Activated CD4-positive, alpha-beta memory T cell treated with anti-CD3 and anti-CD28 coated beads, Interleukin-2, amount 10 ng/mL, durations not matched to agents 7 days and 5 days (primary cell): Measurements from ENCODE around the gene ZNF99. TPM values are rescaled to one million over a fixed set of nuclear protein-coding genes. Genes with fewer than 3 reads are reported as not detected.
"Not testable (repeated sequence)": the region's sequence is repeated elsewhere in the genome, so short reads cannot be mapped to it uniquely, and the experiment has no call there.

ENCODE experiments used
- CTCF ChIA-PET: fragments of 350-600 bp; sonication (Branson Sonifier 250); formaldehyde crosslinking; loops from one replicate; lab custom pipeline; 2021; ENCODE audit warnings: antibody characterized with exemption, inconsistent platforms; lab: Charles Lee
- POLR2A ChIA-PET: fragments of 350-600 bp; sonication (Branson Sonifier 250); formaldehyde crosslinking; loops from one replicate; lab custom pipeline; 2021; ENCODE audit warnings: antibody characterized with exemption; lab: Charles Lee
- DNase-seq: peaks from one replicate; pipeline ENCODE4 v3.0.0-alpha.2; 2020
- H3K27ac Mint-ChIP-seq: one replicate; pipeline ENCODE4 v1.8.0; 2021; ENCODE audit warnings: mild to moderate bottlenecking, mixed read lengths
- H3K27me3 Mint-ChIP-seq: one replicate; pipeline ENCODE4 v1.8.0; 2021; ENCODE audit warnings: mixed read lengths
- H3K36me3 Mint-ChIP-seq: one replicate; pipeline ENCODE4 v1.8.0; 2021; ENCODE audit warnings: low read depth, mixed read lengths
- H3K4me1 Mint-ChIP-seq: one replicate; pipeline ENCODE4 v1.8.0; 2021; ENCODE audit warnings: mixed read lengths
- H3K4me3 Mint-ChIP-seq: one replicate; pipeline ENCODE4 v1.8.0; 2021; ENCODE audit warnings: mild to moderate bottlenecking, mixed read lengths
- H3K9me3 Mint-ChIP-seq: one replicate; pipeline ENCODE4 v1.8.0; 2021; ENCODE audit warnings: mixed read lengths
- total RNA-seq, 2 experiments: library from RNA; stranded (reverse); gene quantifications; one replicate each; pipeline ENCODE4 v1.2.3, GENCODE V29; 2021

Gene ZNF99
- total RNA-seq: not detected

GRCh38 chr19:22783651-22784410, at the start of gene ZNF99:
TSS of gene ZNF99 (minus strand) at chr19:22784151. CDS start at chr19:22784016, 135 bp downstream.
- H3K9me3 Mint-ChIP-seq: peaks cover 26% of the 10 kb centered on the region
- no peak for DNase-seq
- ChIA-PET POLR2A (no interaction called here), CTCF (no interaction called here)
- no peaks in the 10 kb centered on the region for H3K4me1 Mint-ChIP-seq
- H3K4me3 Mint-ChIP-seq: no peak within 1 kb of the TSS
- H3K27me3 Mint-ChIP-seq: no peaks in the 10 kb centered on the region
- no peaks in the 10 kb centered on the region for H3K36me3 Mint-ChIP-seq
- H3K27ac Mint-ChIP-seq: no peak within 1 kb of the TSS

GRCh38 chr19:22832031-22832762, 48.2 kb upstream of the ZNF99 start, which contains the start of gene ZNF723:
TSS of gene ZNF723 (plus strand) at chr19:22832291. CDS start at chr19:22832380, 89 bp downstream.
- H3K27ac Mint-ChIP-seq: no peak within 1 kb of the TSS
- DNase-seq: no peak
- ChIA-PET CTCF (no interaction called here), POLR2A (no interaction called here)
- no peaks in the 10 kb centered on the region for H3K36me3 Mint-ChIP-seq
- H3K9me3 Mint-ChIP-seq: peaks cover 26% of the 10 kb centered on the region
- no peaks in the 10 kb centered on the region for H3K27me3 Mint-ChIP-seq
- H3K4me1 Mint-ChIP-seq: no peaks in the 10 kb centered on the region
- no peak within 1 kb of the TSS for H3K4me3 Mint-ChIP-seq

- Mint-ChIP-seq H3K36me3 (no peaks in the 10 kb centered on the region), H3K4me1 (no peaks in the 10 kb centered on the region), H3K4me3 (no peak overlapping the region), H3K27me3 (no peaks in the 10 kb centered on the region), H3K9me3 (peaks cover 33% of the 10 kb centered on the region), H3K27ac (no peak overlapping the region)
- ChIA-PET POLR2A (no interaction called here), CTCF (no interaction called here)
- no peak for DNase-seq
Measured at GRCh38 chr19:22831211-22831610, 47.3 kb upstream of the ZNF99 start.

DNA sequence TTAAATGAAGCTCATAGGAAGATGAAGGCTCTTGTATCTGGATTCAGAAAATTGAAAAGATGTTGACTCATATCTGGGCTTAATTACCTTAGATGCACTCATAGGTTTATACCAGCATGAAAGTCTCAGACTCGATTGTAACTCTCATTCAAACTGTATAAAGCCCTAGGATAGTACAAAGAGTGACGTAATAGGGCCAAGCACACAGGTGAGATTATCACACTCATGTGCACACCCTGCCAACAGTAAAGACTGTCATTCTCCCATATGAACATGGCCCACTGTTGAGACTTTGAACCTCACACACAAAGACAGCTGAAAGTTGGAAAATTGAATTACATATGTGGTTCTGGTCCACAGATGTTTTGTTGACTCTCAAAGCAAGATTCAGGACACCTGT, 30.2 kb upstream of the ZNF99 start:
- POLR2A ChIA-PET: no interaction called here

DNA sequence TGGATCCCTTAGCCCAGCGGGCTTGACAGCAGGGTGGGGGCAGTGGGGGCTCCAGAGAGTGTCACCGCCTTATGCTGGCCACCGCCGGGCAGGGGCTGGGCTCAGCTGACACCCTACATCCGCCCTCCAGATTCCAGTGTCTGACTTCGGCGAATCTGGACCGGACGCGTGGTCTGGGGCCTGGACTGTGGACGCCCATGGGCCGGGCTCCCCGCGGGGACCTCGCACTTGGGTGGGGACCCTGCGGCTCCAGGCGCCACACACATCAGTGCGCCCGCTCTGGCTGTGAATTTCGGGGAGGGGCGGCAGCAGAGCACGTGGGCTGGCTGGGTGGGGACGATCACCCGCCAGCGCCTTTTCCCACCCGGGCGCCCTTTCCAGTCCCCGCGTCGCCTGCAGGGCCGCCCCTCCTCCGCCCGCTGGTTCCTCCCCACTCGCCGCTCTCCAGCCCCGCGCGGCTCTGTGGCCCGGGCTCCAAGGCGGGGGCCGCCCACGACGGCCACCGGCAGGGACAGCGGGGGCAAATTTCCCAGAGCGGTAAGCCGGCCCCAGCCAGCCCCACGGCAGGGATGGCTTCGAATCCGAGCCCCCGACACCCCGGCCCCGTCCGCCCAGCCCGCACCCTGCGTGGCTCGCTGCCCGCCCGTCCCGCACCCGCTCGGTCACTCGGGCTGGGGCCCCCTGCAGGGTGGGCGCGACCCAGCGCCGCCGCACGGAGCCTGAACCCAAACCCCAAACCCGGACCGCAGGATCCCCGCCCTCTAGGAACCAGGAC, 23.3 kb upstream of the ZNF99 start:
- no peak for DNase-seq
- Mint-ChIP-seq H3K36me3 (no peaks in the 10 kb centered on the region), H3K4me3 (no peak overlapping the region), H3K27ac (no peak overlapping the region), H3K27me3 (no peaks in the 10 kb centered on the region), H3K9me3 (peaks cover 30% of the 10 kb centered on the region), H3K4me1 (no peaks in the 10 kb centered on the region)
- CTCF ChIA-PET: no interaction called here
- POLR2A ChIA-PET: no interaction called here

More for the DNA sequence above, 30.2 kb upstream of the ZNF99 start:
- H3K36me3 Mint-ChIP-seq: no peaks in the 10 kb centered on the region
- peaks cover 60% of the 10 kb centered on the region for H3K9me3 Mint-ChIP-seq
- H3K4me3 Mint-ChIP-seq: no peak overlapping the region
- no peak for DNase-seq
- H3K4me1 Mint-ChIP-seq: no peaks in the 10 kb centered on the region
- H3K27me3 Mint-ChIP-seq: no peaks in the 10 kb centered on the region
- CTCF ChIA-PET: no interaction called here
- no peak overlapping the region for H3K27ac Mint-ChIP-seq

DNA sequence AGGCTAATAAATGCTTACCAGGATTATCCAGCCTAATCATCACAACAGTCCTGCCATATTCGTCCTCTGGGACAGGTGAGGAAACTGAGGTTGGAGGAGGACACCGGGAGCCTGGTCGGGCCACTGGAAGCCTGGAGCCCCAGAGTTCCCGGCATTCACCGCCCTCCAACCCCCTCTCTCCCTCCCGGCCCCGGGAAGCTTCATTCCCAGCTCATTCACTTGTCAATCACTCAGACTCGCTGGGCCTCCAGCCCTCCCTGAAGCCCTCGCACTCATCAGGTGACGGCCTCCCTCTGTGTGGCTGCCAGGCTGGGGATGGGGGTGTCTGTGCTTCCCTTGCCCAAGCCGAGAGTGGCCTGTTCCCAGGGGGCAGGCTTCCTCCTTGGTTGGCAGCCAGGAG, 22.5 kb upstream of the ZNF99 start:
- DNase-seq: no peak
- ChIA-PET POLR2A (no interaction called here), CTCF (no interaction called here)
- Mint-ChIP-seq H3K27me3 (no peaks in the 10 kb centered on the region), H3K27ac (no peak overlapping the region), H3K4me3 (no peak overlapping the region), H3K36me3 (no peaks in the 10 kb centered on the region), H3K9me3 (peaks cover 30% of the 10 kb centered on the region), H3K4me1 (no peaks in the 10 kb centered on the region)

GRCh38 chr19:22797040-22797439, 13.1 kb upstream of the ZNF99 start:
- H3K27me3 Mint-ChIP-seq: no peaks in the 10 kb centered on the region
- CTCF ChIA-PET: no interaction called here
- peaks cover 7% of the 10 kb centered on the region for H3K36me3 Mint-ChIP-seq
- H3K4me1 Mint-ChIP-seq: no peaks in the 10 kb centered on the region
- POLR2A ChIA-PET: no interaction called here
- no peak overlapping the region for H3K4me3 Mint-ChIP-seq
- peaks cover 45% of the 10 kb centered on the region for H3K9me3 Mint-ChIP-seq
- no peak for DNase-seq
- H3K27ac Mint-ChIP-seq: no peak overlapping the region

DNA sequence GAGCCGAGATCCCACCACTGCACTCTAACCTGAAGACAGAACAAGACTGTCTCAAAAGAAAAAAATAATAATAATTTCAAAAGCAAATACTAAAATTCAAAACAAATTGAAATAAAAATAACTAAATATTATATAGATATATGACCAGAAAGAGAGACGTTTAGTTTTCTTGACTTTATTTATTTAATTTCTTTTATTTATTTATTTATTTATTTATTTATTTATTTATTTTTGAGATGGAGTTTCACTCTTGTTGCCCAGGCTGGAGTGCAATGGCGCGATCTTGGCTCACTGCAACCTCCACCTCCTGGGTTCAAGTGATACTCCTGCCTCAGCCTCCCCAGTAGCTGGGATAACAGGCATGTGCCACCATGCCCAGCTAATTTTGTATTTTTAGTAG, 8.9 kb upstream of the ZNF99 start:
- CTCF ChIA-PET, H3K36me3 Mint-ChIP-seq, H3K27ac Mint-ChIP-seq, DNase-seq, POLR2A ChIA-PET, H3K4me3 Mint-ChIP-seq, H3K4me1 Mint-ChIP-seq, H3K27me3 Mint-ChIP-seq: not testable (repeated sequence)
- peaks cover 29% of the 10 kb centered on the region for H3K9me3 Mint-ChIP-seq

DNA sequence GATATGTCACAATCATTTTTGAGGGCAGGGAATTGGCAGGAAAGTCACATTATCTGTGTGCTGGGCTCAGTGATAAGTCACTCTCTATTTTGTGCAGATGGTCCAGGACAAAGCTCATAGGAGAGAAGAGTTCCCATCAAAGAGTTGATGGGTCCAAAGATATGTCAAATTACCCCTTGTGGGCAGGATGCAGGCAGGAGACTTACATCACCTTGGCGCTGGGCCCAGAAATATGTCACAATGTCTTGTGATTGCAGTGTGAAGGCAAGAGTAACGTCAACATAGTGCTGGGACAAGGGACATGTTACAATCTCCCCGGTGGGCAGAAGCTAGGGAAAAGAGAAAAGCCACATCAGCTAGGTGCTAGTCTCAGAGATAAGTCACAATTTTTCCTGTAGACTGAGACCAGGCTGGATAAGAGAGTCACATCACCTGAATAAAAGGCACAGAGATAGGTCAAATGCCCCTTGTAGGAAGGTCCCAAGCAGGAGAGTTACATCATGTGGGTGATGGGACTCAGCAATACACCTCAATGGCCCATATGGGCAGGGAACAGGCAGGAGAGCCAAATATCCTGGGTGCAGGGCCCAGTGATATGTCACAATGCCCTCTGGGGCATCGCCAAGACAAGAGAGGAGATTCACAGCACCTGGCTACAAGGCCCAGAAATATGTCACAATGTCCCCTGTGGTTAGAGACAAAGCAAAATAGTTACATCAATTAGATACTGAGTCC, 47.9 kb downstream of the ZNF99 start:
- Mint-ChIP-seq H3K4me1 (no peaks in the 10 kb centered on the region), H3K27ac (no peak overlapping the region), H3K4me3 (no peak overlapping the region), H3K27me3 (no peaks in the 10 kb centered on the region), H3K9me3 (peaks cover 76% of the 10 kb centered on the region), H3K36me3 (no peaks in the 10 kb centered on the region)
- POLR2A ChIA-PET: no interaction called here
- DNase-seq: no peak
- CTCF ChIA-PET: no interaction called here

DNA sequence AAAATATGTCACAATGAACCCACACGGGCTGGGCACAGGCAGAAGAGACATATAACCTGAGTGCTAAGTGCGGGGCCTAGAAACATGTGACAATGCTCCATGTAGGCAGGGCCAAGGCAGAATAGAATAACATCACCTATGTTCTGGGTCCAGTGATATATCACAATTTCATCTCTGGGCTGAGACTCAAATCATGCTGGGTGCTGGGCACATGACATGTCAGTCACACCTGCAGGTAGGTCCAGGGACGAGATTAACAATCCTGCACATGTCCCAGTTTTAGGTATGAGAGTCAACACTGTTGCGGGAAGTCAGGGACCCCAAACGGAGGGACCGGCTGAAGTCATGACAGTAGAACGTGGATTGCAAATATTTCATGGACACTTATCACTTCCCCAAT, 50.3 kb downstream of the ZNF99 start:
- Mint-ChIP-seq H3K27ac (no peak overlapping the region), H3K4me3 (no peak overlapping the region), H3K36me3 (no peaks in the 10 kb centered on the region), H3K4me1 (no peaks in the 10 kb centered on the region), H3K27me3 (no peaks in the 10 kb centered on the region), H3K9me3 (peaks cover 70% of the 10 kb centered on the region)
- no peak for DNase-seq
- ChIA-PET CTCF (no interaction called here), POLR2A (no interaction called here)

- H3K4me1 Mint-ChIP-seq, POLR2A ChIA-PET, H3K4me3 Mint-ChIP-seq, DNase-seq, H3K27ac Mint-ChIP-seq, CTCF ChIA-PET, H3K36me3 Mint-ChIP-seq, H3K27me3 Mint-ChIP-seq: not testable (repeated sequence)
- peaks cover 74% of the 10 kb centered on the region for H3K9me3 Mint-ChIP-seq
Measured at GRCh38 chr19:22728214-22728613, 55.7 kb downstream of the ZNF99 start.

GRCh38 chr19:22721533-22721932, 62.4 kb downstream of the ZNF99 start:
- H3K27me3 Mint-ChIP-seq, DNase-seq, H3K27ac Mint-ChIP-seq, CTCF ChIA-PET, POLR2A ChIA-PET, H3K4me1 Mint-ChIP-seq, H3K4me3 Mint-ChIP-seq, H3K36me3 Mint-ChIP-seq: not testable (repeated sequence)
- H3K9me3 Mint-ChIP-seq: peaks cover 70% of the 10 kb centered on the region

GRCh38 chr19:22708983-22709382, 75.0 kb downstream of the ZNF99 start:
- CTCF ChIA-PET: no interaction called here
- no peak overlapping the region for H3K27ac Mint-ChIP-seq
- peaks cover 20% of the 10 kb centered on the region for H3K9me3 Mint-ChIP-seq

More at GRCh38 chr19:22708983-22709382, 75.0 kb downstream of the ZNF99 start:
- H3K27me3 Mint-ChIP-seq: no peaks in the 10 kb centered on the region
- POLR2A ChIA-PET: no interaction called here
- H3K4me3 Mint-ChIP-seq: no peak overlapping the region
- no peak for DNase-seq
- H3K4me1 Mint-ChIP-seq: no peaks in the 10 kb centered on the region
- H3K36me3 Mint-ChIP-seq: no peaks in the 10 kb centered on the region
